AG10803 (cell line): ENCODE measurements around the gene CRABP2.

ENCODE experiments used
- DNase-seq: peaks from one replicate; pipeline ENCODE4 v3.0.0; 2010; ENCODE audit warnings: low read depth
- H3K4me3 ChIP-seq: 2 replicates; pipeline ENCODE4 v1.5.1; 2011; ENCODE audit warnings: mild to moderate bottlenecking, low read length, control low read depth
- TF ChIP-seq, protein P1 (sequence below): conservative IDR thresholded peaks from 2 replicates; pipeline ENCODE4 v1.5.1; 2011; ENCODE audit warnings: mild to moderate bottlenecking, low read length, control low read depth, inconsistent platforms

CRABP2 gene

DNA sequence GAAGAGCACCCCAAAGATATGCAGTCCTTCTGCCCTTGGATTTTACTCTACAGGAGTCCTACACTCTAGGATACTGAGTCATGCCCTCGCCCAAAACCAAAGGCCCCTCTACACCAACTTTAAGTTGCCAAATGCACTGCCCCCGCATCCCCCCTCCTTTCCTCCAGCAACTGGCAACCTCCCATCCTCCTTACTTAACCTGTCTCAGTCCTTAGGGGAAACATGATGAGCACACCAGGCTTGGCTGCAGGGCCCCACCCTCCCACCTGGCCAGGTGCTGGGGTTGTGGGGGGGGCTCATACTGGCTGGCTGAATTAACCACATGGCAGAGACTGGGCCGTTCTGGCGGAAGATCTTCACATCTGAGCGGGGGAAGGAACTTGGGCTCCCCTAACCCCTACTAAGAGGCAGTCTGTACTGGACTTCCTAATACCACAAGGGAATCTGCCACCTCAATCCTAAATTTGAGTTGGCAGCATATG lies 44.8 kb upstream of the CRABP2 start:
- TF ChIP-seq, protein P1, sequence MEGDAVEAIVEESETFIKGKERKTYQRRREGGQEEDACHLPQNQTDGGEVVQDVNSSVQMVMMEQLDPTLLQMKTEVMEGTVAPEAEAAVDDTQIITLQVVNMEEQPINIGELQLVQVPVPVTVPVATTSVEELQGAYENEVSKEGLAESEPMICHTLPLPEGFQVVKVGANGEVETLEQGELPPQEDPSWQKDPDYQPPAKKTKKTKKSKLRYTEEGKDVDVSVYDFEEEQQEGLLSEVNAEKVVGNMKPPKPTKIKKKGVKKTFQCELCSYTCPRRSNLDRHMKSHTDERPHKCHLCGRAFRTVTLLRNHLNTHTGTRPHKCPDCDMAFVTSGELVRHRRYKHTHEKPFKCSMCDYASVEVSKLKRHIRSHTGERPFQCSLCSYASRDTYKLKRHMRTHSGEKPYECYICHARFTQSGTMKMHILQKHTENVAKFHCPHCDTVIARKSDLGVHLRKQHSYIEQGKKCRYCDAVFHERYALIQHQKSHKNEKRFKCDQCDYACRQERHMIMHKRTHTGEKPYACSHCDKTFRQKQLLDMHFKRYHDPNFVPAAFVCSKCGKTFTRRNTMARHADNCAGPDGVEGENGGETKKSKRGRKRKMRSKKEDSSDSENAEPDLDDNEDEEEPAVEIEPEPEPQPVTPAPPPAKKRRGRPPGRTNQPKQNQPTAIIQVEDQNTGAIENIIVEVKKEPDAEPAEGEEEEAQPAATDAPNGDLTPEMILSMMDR = no peak
- peak; percentile 46 for DNase-seq
- H3K4me3 ChIP-seq = peak overlapping the region; percentile 97

DNA sequence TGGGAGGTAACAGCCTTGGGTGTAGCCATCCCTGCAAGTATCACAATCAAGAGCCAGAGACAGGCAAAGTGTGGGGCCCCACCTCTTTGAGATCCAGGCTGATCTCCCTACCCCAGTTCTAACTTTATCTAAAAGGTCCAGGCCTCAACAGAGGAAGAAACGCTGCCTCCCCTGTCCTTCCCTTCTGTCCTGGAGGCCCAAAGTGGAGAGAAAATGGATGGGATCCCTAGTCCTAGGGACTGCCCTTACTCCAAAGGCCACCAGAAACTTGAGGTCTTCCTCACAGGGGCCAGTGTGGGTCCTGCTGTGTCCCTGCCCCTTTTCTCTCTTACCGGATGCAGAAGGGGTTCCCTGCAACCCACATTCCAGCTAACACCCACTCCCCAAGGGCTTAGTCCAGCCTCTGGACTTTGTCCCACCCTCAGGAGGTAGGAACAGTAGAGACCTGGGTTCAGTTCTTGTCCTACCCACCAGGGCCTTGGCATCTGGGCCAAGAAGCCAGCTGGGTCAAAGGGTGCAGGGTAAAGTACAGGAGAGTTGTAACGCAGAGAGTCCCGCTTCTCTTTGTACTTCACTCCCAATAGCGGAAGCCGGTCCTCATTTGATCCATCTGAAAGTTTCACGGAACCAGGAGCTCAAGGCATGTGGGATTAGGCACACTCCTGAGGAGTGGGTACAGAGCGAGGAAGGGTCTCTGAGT lies 44.2 kb upstream of the CRABP2 start:
- H3K4me3 ChIP-seq = peak overlapping the region; percentile 97
- TF ChIP-seq, protein P1 = no peak; the same call in 1 of the 2 replicates
- DNase-seq = no peak

DNA sequence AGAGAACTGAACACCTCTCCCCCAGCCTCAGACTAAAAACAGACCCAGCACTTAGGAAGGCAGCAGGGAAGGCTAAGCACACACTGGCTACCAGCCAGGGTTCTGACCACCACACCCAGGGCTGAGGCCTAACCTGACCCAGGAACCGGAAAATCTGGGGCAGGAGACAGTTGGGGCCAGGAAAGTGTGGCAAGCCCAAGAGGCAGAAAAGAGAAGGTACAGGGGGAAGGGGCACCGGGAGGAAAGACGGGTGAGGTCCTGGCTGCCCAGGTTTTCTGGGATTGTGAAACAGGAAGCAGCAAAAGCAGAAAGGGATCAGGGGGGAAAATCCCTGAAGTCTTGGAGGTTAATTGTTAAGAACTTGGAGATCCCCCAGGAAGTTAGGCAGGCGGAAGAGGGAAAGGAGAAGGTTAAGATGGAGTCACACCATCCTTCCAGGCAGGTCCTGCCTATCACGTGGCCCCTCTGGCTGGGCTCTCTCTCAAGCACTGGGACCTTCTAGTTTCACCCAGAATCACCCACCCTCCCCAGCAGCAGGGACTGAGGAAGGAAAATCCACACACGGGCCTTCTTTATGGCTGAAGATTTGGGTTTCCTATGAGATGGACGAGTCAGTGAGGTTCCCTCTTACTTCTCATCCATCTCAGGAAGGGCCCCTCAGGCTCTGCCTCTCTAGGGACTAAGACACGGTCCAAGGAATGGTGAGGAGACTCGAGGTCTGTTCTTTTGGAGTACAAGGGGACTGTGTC lies 43.5 kb upstream of the CRABP2 start:
- peak; percentile 57 for DNase-seq
- TF ChIP-seq, protein P1 = no peak
- peak overlapping the region; percentile 97 for H3K4me3 ChIP-seq

DNA sequence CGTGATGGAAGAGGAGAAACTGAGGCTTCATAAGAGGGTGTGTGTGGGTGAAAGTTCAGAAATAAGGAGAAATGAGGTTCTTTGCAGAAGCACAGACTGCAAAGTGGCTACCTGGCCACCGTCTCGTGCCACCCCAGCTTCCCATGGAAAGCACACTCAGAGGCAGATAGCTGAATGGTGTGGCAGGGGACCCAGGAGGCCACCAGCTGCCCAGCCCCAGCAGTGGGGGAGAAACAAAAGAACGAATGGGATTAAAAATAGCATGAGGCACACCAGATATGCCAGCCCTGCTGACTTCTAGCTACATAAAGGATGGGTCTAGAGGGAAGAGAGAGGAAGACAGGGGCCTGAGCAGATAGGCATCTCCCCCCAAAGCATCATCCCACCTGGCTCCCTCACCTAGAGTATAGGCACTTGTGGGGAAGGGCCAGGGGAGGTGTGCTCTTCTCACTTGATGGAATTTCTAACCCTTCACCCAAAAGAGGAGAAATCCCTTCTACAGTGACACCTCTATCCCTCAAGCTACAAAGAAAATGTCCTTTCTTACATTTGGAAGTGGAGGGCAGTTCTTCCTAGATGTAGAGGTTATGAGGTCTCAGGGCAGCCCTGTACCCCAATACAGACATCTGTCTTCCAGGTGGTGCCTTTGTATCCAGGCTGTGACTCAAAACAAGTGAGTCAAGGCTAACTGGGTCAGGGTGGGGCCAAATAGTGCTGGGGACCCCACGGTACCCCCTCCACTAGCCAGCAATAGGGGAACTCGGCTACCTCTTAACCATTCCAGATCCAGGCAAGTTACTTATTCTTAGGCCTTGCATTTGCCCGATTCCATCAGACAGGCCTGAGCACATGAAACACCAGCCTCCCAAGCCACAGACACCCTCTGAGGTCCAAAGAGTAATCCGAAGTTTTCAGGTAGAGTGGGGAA lies 42.6 kb upstream of the CRABP2 start:
- peak; percentile 43 for DNase-seq
- TF ChIP-seq, protein P1 = no peak

DNA sequence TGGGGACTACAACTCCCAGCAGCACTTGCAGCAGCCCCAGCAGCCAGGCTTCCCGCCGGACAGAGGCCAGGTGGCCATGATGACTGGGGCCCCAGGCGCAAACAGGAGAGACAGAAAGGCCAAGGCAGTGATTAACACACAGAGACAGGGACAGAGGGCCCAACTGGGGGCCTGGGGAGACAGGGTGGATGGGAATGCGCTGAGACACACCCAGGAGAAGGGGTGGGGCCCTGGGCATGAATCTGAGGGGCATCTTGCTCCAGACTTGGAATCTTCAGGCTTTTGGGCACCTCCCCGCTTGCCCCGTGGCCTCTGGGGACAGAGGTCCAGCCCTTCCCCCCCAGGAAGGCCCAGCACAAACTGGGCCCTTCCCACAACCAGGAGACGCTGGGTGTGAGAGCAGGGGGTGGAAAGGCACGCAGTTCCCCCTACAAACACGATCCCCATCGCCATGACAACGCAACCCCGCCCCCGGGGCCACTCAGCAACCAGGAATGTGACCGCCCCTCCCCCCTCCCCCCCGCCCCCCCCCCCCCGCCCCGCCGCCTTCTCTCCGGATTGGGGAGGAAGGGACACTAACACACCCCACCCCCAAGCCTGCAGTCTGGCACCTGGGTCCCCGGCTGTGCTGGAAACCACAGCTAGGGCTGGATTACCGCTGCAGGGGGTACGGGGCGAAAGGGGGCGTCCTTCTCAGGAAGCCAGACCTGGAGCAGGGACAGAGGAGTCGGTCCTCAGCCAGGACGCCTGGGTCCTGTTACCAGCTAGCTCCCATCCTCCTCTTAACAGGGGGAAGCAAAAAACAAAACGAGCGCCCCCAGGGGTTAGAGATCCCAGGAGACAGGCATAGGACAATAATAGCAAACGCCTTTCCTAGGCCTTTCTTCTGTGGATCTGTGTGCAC lies 41.6 kb upstream of the CRABP2 start:
- peak overlapping the region; percentile 97 for H3K4me3 ChIP-seq
- TF ChIP-seq, protein P1 = peak; percentile 33
- peak; percentile 98 for DNase-seq

More for the DNA sequence above, 42.6 kb upstream of the CRABP2 start:
- peak overlapping the region; percentile 97 for H3K4me3 ChIP-seq

DNA sequence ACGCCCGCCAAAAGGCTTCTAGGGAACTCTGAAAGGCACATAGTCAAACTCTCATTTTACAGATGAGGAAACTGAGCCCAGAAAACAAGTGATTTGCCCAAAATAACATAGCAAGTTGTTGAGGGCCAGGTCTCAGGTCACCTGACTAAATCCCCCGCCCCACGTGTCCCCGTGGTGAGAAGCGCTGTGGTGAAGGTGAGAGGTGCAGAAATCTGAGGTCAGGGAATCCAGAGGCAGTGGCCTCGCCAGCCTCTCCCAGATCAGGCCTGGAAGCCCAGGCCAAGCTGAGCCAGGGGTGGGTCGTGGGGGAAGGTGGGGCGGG lies 41.0 kb upstream of the CRABP2 start:
- no peak for DNase-seq
- TF ChIP-seq, protein P1 = no peak
- peak overlapping the region; percentile 71 for H3K4me3 ChIP-seq
